Activated gamma-delta T cell treated with Interleukin-2 at 50 U/mL for 16 hours (primary cell): ENCODE data around the gene NAPG.
"Not testable (repeated sequence)": the region's sequence is repeated elsewhere in the genome, so short reads cannot be mapped to it uniquely, and the experiment has no call there.

Experiments
- DNase-seq: peaks from one replicate; pipeline ENCODE4 v3.0.0-alpha.2; 2020

The NAPG gene

GRCh38 chr18:10515456-10515855, 10.4 kb upstream of the NAPG start:
- no peak for DNase-seq

DNA sequence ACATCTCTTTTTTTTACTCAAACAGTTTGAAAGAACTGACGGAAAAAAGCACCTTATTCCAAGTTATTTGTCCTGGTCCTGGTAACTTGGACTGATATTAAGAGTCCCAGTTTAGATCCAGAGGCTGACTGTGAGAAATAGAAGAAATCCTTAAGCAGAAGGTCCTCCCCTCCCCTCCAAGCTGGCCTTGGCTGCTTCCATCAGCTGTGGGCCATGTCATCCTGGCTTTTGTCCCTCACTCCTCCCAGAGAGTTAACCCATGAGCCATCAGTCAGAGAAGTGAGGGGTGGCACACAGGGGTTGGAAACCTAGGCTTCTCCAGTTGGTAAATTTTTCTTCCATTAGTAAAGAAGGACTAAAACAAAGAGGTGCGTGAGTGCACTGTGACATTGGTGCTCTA, 9.7 kb upstream of the NAPG start:
- DNase-seq: no peak

GRCh38 chr18:10518595-10519255, 7.1 kb upstream of the NAPG start:
- no peak for DNase-seq

DNA sequence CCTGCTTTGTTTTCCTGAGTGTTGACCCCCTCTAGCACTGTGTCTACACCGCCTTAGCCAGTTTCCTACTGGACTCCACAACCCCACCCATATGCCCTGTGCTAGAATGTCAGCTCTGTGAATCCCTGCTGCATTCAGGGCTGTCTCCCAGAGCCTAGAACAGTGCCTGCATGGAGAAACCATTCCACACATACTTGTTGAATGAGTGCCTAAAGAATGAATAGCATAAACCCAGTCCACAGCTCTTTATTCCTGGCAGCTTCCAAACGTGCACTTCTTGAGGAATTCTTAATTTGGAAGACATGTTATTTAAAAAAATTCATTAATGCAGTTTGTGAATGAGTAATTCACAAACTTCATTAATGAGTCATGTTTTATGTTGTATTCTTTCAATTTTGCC, 6.5 kb upstream of the NAPG start:
- no peak for DNase-seq

DNA sequence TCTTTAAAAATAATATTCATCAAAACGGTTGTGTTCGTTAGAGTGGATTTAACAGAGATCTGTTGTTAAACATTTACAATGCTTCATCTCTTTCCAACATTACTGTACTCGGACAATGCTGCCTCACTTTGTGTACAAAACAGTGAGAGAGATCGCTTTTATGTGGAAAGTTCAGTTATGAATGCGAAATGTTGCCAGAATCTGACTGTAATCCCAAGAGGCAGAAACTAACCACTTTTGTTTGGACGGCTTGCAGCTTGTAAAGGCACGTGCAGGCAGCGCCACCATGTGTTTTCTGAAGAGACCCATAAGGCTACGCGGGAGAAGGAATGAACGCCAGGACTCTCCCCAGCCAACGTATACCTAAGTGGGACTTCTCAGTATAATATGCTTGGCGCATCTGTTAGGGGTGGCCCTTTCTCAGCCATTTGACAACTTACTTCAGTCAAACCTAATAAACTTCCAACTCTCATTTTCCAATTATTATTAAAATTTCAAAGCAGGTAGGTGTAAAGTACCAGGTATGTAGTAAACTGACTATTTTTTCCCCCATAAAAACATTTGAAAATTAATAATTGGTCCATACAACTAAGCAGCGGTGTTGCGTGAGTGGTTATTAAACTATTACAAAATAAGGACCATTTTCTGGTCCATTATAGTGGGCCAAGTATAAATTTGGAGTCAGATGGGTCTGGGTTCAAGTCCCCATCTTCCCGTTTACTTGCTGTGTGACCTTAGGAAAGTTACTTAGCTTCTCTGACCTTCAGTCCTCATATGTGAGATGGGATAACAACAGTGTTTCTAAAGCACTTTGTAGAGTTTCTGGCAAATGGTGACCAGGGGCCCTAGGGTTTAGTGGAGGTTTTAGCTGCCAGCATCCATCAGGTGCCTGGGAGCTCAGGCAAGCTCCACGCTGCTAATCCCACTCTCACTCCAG, 5.6 kb upstream of the NAPG start:
- peak; percentile 35 for DNase-seq

DNA sequence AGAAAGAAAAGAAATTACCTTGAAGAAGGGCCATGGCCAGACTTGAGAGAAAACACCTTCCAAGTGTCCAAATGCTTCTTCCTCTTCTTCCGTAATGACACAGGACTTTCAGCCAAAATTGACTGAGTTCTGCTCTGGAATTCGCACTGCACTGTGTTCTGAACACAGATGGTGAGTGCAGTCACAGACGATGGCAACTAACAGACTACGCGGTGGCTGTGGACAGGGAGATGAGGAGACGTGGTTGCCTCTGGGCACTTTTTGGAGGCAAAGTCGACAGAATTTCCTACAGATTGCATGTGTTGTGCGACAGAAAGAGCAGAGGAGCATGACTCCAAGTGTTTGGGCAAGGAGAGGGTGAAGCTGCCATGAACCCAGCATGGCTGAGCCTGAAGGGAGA, 4.3 kb upstream of the NAPG start:
- DNase-seq: no peak

DNA sequence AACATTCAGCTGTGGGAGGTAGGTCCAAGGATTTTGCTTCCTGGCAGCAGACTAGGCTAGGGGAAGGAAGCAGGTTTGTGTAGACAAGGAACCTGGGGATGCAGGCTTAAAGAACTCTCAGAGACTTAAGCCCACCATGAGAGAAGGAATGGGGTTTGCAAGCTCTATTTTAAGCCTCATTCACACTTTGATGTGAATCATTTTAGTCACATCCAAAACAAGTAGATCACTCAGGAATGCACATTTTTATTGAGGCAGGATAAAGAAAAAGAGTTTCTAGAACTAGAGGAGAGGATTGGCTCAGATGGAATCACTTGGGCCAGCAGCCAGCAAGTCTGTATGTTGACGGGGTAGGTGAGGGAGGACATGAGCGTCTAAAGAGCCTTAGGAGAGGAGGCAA, 3.3 kb upstream of the NAPG start:
- DNase-seq: no peak

DNA sequence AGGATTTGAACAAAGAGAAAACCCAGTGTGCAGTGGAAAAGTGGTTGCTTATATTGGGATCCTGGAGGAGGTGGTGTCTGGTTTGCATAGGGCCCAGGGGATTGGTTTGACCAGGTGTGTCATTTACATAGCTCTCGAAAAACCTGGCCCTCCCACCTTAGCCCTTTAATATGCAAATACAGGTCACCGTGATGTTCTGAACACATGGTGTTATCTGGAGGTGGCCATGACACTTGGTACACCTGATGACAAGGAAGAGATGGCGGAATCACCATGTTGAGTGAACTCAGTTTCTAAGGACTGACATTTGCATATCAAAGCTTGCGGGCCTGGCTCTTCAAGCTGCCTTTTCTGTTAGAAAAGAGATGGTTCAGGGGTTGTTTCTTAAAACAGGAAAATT, 2.3 kb upstream of the NAPG start:
- DNase-seq: no peak

GRCh38 chr18:10524507-10525370, 1.1 kb upstream of the NAPG start:
- DNase-seq: no peak

GRCh38 chr18:10525371-10525691, 496 bp upstream of the NAPG start:
- no peak for DNase-seq

DNA sequence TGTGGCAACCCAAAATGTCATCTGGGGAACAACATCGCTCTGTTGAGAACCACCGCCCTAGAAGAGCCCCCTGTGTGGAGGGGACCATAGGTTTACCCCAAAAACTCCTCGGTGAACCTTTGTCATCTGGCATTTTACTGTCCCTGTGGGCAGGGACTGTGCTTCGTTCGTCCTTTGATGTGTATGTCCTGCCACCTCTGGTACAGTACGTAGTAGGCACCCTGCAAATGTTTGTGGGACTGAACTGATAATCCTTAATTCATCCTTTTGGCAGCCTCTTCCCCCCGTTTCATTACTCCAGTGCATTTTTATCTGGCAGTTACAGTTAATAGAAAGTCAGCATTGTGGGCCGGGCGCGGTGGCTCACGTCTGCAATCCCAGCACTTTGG, 728 bp downstream of the NAPG start:
- DNase-seq: no peak

DNA sequence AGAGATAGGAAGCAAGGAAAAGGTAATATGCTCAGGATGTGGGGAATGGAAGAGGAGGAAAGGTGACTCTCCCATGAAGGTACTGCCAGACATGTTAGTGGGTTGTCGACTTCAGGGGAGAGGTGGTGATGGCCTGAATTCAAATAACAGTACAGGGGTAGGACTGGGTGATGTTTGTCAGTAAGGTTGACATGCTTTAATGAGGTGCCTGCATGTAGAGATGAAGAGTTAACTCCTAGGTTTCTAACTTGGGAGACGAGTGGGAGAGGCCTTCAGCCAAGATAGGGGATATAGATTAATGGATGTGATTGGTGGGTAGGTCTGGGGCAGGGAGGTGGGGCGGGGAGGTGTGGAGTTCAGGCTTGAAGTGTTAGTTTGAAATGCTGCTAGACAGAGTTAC, 2.6 kb downstream of the NAPG start:
- DNase-seq: no peak

DNA sequence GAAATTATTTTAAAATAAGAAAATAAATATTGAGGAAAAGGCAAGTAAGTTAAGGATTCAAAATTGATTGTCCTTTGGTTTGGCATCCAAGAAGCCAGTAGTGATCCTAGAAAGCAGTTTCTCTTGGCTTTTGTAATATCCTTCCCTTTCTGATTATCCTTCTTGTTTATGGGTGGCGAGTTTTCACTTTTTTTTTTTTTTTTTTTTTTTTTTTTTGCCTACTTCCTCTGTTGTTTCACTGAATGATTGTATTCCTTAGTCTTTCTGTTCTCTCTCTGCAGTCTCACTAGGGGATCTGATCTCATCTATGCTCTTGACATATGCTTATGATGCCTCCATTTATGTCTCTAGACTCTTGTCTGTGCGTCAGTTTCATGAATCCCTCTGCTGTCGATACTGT, 4.2 kb downstream of the NAPG start:
- no peak for DNase-seq

- no peak for DNase-seq
Observed at GRCh38 chr18:10530852-10531251, 5.0 kb downstream of the NAPG start.

GRCh38 chr18:10533111-10533510, 7.3 kb downstream of the NAPG start:
- DNase-seq: no peak

DNA sequence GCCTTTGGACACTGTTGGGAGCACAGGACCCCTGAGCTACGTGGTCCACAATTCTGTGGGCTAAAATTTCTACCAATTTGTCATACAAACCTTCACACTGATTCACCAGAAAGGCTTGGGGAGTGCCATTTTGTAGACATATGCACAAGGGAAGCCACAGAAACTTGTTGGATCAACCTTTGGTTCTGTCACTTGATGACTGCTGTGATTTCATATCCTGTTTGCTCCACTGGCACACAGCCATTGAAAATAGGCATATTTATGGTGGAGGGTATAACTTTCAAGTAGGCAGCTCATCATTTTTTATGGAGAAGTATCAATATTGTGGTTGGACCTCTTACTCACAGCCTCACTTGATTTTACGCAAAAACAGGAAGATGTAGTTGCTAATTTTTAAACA, 10.5 kb downstream of the NAPG start:
- no peak for DNase-seq

DNA sequence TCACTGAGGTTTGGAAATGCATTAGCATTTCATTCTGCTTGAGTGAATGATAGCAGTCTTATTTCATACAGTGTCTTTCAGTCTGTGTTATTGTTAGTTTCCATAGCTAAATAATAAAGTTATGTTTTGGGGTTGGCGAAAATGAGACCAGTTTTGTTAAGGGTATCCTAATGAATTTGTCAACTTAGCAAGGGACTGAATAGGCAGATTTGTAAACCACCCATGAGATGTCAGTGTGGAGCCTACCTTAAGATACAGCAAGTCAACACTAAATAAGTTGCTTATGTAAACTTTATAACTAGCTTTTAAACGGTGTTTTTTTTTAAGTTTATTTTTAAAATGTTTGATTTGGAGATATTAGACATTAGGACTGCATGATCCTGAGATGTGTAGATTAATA, 11.9 kb downstream of the NAPG start:
- no peak for DNase-seq

GRCh38 chr18:10539124-10539523, 13.3 kb downstream of the NAPG start:
- not testable (repeated sequence) for DNase-seq

- no peak for DNase-seq
Observed at GRCh38 chr18:10543277-10543676, 17.4 kb downstream of the NAPG start.

DNA sequence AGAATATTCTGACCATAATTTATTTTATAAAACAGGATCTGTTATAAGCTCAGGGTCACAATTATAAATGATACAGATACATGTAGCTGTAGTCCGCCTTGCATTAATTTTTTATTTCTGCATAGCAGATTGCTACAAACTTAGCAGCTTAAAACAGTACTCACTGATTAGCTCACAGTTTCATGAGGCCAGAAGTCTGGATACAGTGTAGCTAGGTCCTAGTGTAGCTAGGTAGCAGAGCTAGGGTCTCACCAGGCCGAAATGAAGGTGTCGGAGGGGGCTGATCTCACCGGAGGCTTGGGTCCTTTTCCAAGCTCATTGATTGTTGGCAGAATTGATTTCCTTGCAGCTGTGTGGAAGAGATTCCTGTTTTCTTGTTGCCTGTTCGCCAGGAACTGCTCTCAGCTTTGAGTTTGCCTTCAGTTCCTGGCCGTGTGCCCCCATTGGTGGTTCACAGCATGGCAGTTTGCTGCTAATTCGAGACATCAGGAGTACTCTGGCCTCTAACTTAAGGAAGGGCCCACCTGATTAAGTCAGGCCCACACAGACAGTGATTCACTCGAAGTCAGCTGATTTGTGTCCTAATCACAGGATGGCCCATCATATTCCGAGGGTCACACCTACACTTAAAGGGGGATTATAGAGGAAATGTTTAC, 18.4 kb downstream of the NAPG start:
- DNase-seq: no peak

DNA sequence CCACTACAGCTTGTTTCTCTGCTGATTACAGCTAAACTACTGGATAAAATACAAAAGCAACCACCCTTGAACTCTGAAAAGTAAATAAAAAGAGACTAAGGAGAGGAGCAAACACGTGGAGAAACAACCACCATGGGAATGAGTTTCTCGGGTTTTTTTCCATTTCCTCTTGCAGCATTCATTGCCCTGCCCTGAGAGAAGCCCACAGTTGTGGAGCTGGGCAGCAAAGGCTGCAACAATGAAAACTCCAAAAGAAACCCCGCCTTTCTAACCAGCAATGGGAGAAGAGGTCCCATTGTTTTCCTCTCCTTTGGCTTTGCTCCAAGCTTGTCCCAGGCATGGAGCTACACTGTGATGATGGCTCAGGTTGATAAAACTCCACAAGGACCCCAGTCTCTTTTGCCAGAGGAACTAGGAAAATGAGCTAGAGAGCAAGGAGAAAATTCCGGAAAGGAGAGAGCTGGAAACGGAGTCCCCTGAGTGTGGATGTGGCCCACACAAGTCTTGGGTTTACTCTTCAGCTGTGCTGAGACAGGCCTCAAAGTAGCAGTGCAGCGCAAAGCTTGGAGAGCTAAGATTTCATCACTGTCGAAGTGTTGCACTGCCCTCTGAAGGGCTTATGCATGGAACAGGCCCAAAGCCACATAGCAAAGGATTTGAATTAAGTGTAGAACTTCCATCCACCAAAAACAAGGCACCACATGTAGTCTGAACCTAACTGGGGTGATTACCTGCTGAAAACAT, 20.9 kb downstream of the NAPG start:
- no peak for DNase-seq

GRCh38 chr18:10552226-10552625, 26.4 kb downstream of the NAPG start:
- DNase-seq: no peak
